Retinal pigment epithelial cell (primary cell): ENCODE data around the gene SLC35D3.
A peak's percentile ranks its signal among the peaks of the same experiment; 100 is the strongest.
"Not testable (repeated sequence)": the region's sequence is repeated elsewhere in the genome, so short reads cannot be mapped to it uniquely, and the experiment has no call there.

Experiments
- DNase-seq: peaks from one replicate; pipeline ENCODE4 v3.0.0-alpha.2; 2010; ENCODE audit warnings: low read depth
- H3K4me3 ChIP-seq: 2 replicates; pipeline ENCODE4 v1.5.1; 2011; ENCODE audit warnings: mild to moderate bottlenecking, low read length, control low read depth, moderate library complexity
- TF ChIP-seq, protein P1 (sequence below): conservative IDR thresholded peaks from 2 replicates; pipeline ENCODE4 v1.5.1; 2011; ENCODE audit warnings: low read depth, low read length, control low read depth, inconsistent platforms

SLC35D3 gene

DNA sequence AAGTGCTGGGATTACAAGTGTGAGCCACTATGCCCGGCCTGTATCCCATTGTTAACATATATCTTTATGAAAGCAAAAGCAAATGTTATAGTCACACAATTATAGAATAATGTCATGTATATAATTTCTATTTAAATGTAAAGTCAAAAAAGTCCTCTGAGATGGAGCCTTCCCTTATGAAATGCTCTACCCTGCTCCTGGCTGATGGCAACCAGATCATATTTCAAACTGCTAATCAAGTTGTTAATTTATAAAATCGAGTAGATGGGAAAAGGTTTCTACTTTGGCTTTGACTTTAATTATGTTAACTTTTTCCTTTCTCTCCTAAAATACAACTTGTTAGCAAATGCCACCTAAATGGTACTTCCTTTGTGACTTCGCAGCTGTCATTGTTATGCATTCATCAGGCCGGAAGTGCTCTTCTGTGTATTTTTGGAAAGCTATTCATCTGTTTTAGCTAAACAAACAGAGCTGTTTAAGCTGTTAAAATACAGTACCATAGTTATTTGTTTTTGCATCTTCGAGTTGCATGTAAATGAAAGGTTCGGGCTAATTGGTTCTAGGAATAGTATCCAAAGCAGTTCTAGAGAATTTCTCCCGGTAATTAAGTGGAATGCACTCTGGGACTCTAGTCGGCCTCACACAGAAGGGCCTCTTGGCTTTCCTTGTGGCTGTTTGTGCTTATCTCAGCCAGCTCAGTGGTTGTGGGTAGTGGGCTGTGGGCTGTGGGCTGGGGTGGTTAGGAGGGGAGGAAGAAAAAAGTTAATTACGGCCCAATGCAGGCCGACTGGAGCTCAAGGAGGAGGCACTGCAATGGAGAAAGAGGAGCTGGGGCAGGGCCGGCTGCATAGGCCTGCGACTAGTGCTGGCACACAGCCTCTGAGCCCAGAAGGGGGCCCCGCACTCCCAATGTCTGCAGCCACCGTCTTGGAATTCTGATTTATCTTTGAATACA, 34.8 kb downstream of the SLC35D3 start:
- no peak overlapping the region for H3K4me3 ChIP-seq
- no peak for DNase-seq
- TF ChIP-seq, protein P1, sequence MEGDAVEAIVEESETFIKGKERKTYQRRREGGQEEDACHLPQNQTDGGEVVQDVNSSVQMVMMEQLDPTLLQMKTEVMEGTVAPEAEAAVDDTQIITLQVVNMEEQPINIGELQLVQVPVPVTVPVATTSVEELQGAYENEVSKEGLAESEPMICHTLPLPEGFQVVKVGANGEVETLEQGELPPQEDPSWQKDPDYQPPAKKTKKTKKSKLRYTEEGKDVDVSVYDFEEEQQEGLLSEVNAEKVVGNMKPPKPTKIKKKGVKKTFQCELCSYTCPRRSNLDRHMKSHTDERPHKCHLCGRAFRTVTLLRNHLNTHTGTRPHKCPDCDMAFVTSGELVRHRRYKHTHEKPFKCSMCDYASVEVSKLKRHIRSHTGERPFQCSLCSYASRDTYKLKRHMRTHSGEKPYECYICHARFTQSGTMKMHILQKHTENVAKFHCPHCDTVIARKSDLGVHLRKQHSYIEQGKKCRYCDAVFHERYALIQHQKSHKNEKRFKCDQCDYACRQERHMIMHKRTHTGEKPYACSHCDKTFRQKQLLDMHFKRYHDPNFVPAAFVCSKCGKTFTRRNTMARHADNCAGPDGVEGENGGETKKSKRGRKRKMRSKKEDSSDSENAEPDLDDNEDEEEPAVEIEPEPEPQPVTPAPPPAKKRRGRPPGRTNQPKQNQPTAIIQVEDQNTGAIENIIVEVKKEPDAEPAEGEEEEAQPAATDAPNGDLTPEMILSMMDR = peak; percentile 14

DNA sequence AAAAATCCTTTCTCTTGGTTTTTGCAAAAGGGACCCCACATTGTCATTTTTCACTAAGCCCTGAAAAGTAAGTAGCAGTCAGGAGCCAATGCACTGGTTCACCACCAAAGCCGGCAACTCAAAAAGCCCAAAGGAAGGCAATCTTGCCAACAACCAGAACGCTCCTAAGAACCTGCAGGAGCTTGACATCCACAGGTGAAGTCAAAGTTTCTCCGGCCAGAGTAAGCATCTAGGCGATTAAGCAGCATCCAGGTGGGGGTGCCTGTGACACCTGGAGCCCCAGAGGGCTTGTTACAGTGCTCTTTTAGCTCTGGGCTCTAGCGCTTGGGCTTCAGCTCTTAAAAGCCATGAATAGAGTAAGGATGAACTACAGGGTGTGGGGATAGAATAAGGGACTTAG, 36.1 kb downstream of the SLC35D3 start:
- TF ChIP-seq, protein P1 = no peak
- no peak for DNase-seq
- H3K4me3 ChIP-seq = no peak overlapping the region

DNA sequence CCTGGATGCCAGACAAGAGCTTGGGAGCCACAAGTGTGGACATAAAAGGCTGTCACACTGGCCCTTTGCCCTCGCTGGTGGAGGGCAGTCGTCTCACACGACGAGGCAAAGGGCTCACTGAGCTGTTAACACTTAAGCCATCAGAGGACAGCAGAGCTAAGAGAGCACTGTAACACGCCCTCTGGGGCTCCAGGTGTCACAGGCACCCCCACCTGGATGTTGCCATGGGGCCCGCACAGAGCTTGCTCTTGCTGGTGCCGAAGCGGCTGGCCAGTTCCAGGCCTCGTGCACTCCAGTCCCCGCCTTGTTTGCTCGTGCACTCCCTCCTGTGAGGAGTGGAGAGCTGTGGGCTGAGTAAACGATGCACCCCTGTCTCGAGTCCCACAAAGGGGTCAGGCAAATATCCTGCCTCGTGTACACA, 37.4 kb downstream of the SLC35D3 start:
- no peak for DNase-seq
- H3K4me3 ChIP-seq = no peak overlapping the region
- TF ChIP-seq, protein P1 = no peak

DNA sequence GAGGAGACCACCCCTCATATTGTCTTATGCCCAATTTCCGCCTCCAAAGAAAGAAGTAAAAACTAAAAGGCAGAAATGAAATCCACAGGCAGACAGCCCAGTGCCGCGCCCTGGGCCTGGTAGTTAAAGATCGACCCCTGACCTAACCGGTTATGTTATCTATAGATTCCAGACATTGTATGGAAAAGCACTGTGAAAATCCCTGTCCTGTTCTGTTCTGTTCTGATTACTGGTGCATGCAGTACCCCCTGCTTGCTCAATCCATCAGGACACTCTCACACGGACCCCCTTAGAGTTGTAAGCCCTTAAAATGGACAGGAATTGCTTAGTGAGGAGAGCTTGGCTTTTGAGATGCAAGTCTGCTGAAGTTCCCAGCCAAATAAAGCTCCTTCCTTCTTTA, 37.8 kb downstream of the SLC35D3 start:
- not testable (repeated sequence) for DNase-seq, H3K4me3 ChIP-seq

DNA sequence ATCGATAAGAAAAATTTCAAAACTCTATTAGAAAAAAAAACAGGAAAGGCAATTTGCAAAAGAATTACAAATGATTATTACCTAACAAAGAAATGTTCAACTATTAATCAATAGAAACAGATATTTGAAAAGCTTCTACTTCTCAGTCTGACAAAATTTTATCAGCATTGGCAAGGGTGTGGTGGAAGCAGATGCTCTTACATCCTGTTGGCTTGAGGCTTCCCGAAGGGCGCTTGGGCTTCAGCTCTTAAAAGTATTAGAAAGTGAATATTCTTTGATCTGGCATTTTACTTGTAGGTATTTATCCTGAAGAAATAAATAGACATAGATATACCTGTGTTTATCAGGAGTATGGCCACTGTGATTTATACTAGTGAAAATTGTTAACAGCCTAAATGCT, 38.7 kb downstream of the SLC35D3 start:
- TF ChIP-seq, protein P1 = no peak
- DNase-seq = no peak
- H3K4me3 ChIP-seq = no peak overlapping the region

DNA sequence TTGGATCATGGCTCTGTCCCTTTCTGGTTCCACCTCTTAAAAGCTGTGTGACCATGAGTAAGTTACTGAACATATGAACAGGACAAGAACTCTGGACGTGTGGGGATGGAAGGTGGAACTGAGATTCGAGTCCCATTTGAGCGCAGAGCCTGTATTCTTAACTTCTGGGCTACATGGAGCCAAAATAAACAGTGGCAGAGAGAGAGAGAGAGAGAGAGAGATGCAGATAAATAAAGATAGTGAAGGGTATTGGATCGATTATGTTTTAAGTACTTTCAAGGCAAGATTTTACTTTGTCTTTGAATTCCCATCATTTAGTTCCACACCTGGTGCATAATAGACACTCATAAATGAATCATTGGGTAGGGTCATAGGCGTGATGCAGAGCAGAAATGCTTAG, 39.7 kb downstream of the SLC35D3 start:
- TF ChIP-seq, protein P1 = no peak
- DNase-seq = no peak

DNA sequence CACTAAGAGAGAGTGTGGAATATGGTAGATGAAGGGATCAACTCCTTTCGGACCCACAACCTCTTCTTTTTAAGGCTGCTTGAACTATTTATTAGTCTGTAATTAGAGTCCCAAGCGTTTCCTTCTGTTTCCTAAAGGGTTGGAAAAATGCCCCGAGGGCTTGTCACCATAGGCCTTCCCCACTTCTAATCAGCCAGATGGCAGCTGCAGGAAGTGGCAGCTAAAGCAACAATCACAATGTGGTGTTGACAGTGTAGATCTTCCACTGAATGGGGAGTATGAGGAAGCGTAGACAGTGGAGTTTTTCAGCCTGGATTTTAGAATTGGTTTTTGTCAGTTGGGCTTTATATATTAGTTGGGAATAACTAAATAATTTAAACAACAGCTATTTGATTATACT, 40.6 kb downstream of the SLC35D3 start:
- no peak overlapping the region for H3K4me3 ChIP-seq
- no peak for DNase-seq
- TF ChIP-seq, protein P1 = no peak

More for the DNA sequence above, 39.7 kb downstream of the SLC35D3 start:
- no peak overlapping the region for H3K4me3 ChIP-seq
